Body of pancreas (tissue), 4 donors: ENCODE results near the gene MXI1. TPM values are rescaled to one million over a fixed set of nuclear protein-coding genes. Genes with fewer than 3 reads are reported as not detected.

Experiments used
- ATAC-seq: fragments of 150-250 bp; one replicate; pipeline ENCODE4 v1.9.1; 2016
- DNase-seq, 4 donors: peaks; one replicate each; pipeline ENCODE4 v3.0.0-alpha.2; 2019
- H3K27ac ChIP-seq, 4 donors: fragments of 200-600 bp; sonication (generic); 1 replicate in 3 of 4; 2 replicates in 1 of 4; pipeline versions ENCODE4 v1.5.1 to v1.6.1; 2016 to 2019; ENCODE audit warnings: mild to moderate bottlenecking in 1 of 4, mixed read lengths in 1 of 4, moderate library complexity in 1 of 4
- H3K27me3 ChIP-seq, 2 donors: fragments of 200-600 bp; sonication (generic); one replicate each; pipeline ENCODE4 v1.6.0; 2016; ENCODE audit warnings: mild to moderate bottlenecking in 1 of 2
- H3K36me3 ChIP-seq, 2 donors: fragments of 200-600 bp; sonication (generic); replicated peaks in 1 of 2; 2 replicates each; pipeline ENCODE4 v1.5.1; 2016; ENCODE audit warnings: low read depth in 2 of 2; ENCODE audit not compliant: insufficient read depth in 1 of 2
- H3K4me1 ChIP-seq: fragments of 200-600 bp; sonication (generic); one replicate; pipeline ENCODE4 v1.6.0; 2016
- H3K4me3 ChIP-seq, 2 donors: fragments of 200-600 bp; sonication (generic); 1 replicate in 1 of 2; 2 replicates in 1 of 2; pipeline ENCODE4 v1.5.1; 2016 to 2019
- H3K9me3 ChIP-seq, 3 donors: fragments of 200-600 bp; sonication (generic); 1 replicate in 2 of 3; 2 replicates in 1 of 3; pipeline ENCODE4 v1.5.1; 2016
- POLR2A ChIP-seq, 3 donors: fragments of 450-650 bp; IDR thresholded peaks; one replicate each; pipeline ENCODE4 v1.6.1; 2016; ENCODE audit warnings: antibody characterized with exemption in 3 of 3, mild to moderate bottlenecking in 2 of 3
- WGBS, 2 donors: methylation state at CpG; one replicate each; pipeline ENCODE4 v1.1.5; 2017; 5-methylcytosine and 5-hydroxymethylcytosine counted together
- intact Hi-C: fragments of 100-400 bp; cut with DNase I; formaldehyde crosslinking; loops from one replicate; pipeline ENCODE4 v1.15.1; 2023
- total RNA-seq, 2 donors: library from RNA; depleted of rRNA; stranded (reverse); fragments of >200 nt; gene quantifications; one replicate each; pipeline ENCODE4 v1.1.0, GENCODE V29; 2016
- TF ChIP-seq, protein P1 (sequence below), 7 experiments: fragments of 450-650 bp in 4 of 7; fragments of 200-600 bp in 3 of 7; sonication (generic) in 3 of 7; IDR thresholded peaks; one replicate each; pipeline ENCODE4 v1.5.1; 2016 to 2019; ENCODE audit warnings: antibody characterized with exemption in 7 of 7

Gene MXI1
- total RNA-seq, 2 donors from 2014 or later: 14.8 to 24.1 TPM

GRCh38 chr10:110168601-110169481 is 38.6 kb upstream of the MXI1 start:
- H3K27me3 ChIP-seq: no peaks in the 10 kb centered on the region
- no peaks in the 10 kb centered on the region for H3K9me3 ChIP-seq
- H3K4me1 ChIP-seq: peaks cover 14% of the 10 kb centered on the region
- DNase-seq (no peak), ATAC-seq (no peak)
- no peak overlapping the region for H3K4me3 ChIP-seq
- H3K36me3 ChIP-seq: no peaks in the 10 kb centered on the region
- TF ChIP-seq, protein P1, sequence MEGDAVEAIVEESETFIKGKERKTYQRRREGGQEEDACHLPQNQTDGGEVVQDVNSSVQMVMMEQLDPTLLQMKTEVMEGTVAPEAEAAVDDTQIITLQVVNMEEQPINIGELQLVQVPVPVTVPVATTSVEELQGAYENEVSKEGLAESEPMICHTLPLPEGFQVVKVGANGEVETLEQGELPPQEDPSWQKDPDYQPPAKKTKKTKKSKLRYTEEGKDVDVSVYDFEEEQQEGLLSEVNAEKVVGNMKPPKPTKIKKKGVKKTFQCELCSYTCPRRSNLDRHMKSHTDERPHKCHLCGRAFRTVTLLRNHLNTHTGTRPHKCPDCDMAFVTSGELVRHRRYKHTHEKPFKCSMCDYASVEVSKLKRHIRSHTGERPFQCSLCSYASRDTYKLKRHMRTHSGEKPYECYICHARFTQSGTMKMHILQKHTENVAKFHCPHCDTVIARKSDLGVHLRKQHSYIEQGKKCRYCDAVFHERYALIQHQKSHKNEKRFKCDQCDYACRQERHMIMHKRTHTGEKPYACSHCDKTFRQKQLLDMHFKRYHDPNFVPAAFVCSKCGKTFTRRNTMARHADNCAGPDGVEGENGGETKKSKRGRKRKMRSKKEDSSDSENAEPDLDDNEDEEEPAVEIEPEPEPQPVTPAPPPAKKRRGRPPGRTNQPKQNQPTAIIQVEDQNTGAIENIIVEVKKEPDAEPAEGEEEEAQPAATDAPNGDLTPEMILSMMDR (IDR thresholded peaks at IDR 0.05): no peak
- no peak for TF ChIP-seq POLR2A (IDR thresholded peaks at IDR 0.05)
- H3K27ac ChIP-seq: no peak overlapping the region
- 4 to 9% methylated on average over 8 to 10 of the region's 10 CpGs for WGBS, 2 donors
- intact Hi-C loops: no loop called here

DNA sequence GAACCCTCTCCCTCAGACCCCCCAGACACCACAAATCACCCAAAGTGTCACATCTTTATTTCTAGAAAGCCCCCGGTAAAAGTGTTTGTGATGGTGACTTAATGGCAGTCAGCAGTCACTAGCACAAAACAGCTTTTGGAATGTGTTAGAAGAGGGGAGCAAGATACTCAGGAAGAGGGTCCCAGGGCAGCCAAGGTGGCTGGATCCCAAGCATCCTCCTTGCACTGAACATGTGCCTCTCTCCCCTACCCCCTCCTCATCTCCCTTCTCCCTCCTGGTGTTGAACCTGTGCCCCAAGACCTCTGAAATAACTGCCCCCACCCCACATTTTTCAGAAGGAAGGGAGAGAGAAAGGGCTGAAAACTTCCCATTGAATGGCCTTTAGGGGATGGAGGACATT is 37.8 kb upstream of the MXI1 start:
- Histone ChIP-seq H3K4me3 (no peak overlapping the region), H3K27ac (no peak overlapping the region), H3K36me3 (no peaks in the 10 kb centered on the region), H3K4me1 (peaks cover 10% of the 10 kb centered on the region), H3K27me3 (no peaks in the 10 kb centered on the region), H3K9me3 (no peaks in the 10 kb centered on the region)
- intact Hi-C loops: no loop called here
- TF ChIP-seq, protein P1 (IDR thresholded peaks at IDR 0.05): no peak
- TF ChIP-seq POLR2A (IDR thresholded peaks at IDR 0.05): no peak
- ATAC-seq: no peak
- 38 to 60% methylated on average over 1 of the region's 1 CpG for WGBS, 2 donors
- DNase-seq: no peak

DNA sequence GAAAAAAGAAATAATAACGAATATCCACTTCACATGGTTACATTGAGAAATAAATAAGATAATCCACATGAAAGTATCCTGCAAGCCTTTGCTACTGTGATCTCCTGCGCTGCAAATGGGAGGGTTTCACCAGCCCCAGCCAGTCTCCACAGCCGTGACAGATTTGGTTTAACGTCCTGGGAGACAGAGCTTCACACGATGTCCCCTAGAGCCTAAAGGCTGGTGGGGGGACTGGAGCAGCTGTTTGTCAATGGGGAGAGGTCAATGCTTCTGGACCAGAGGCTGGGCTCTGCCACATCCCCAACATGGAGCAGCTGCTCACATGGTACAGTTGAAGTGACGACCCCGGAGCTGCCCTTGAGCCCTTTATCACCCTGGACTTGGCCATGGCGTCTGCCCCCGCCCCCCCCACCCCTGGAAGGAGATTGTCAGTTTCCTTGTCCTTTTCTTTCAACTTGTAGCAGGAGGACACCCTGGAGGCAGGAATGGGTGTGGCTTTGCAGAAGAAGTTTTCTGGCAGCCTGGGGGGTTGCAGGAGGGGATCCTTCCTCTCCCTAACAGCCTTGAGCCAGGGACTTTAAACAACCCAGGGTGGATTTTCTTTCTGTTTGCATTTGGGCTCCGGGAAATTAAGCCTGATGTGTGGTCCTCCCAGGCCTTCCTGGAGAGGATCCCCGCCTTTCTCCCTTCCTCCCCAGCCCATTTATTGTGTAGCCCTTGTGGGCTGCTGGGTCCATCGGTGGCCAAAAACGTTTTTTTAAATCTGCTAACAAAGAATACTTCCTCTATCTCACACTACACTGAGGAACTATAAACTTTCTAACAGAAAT is 37.0 kb upstream of the MXI1 start:
- H3K4me1 ChIP-seq: peaks cover 10% of the 10 kb centered on the region
- no peak overlapping the region for H3K4me3 ChIP-seq
- no peak overlapping the region for H3K27ac ChIP-seq
- H3K27me3 ChIP-seq: no peaks in the 10 kb centered on the region
- DNase-seq (no peak), ATAC-seq (no peak)
- H3K36me3 ChIP-seq: no peaks in the 10 kb centered on the region
- TF ChIP-seq POLR2A (IDR thresholded peaks at IDR 0.05): no peak
- intact Hi-C loops: no loop called here
- H3K9me3 ChIP-seq: no peaks in the 10 kb centered on the region
- WGBS, 2 donors: 14 to 16% methylated on average over 13 of the region's 13 CpGs

- no peak overlapping the region for H3K4me3 ChIP-seq
- WGBS, 2 donors: 55 to 66% methylated on average over 6 of the region's 6 CpGs
- TF ChIP-seq POLR2A (IDR thresholded peaks at IDR 0.05): no peak
- TF ChIP-seq, protein P1 (IDR thresholded peaks at IDR 0.05): no peak
- no peaks in the 10 kb centered on the region for H3K36me3 ChIP-seq
- no peaks in the 10 kb centered on the region for H3K27me3 ChIP-seq
- H3K27ac ChIP-seq: no peak overlapping the region
- no peak for DNase-seq
- intact Hi-C loops: no loop called here
- no peak for ATAC-seq
- H3K9me3 ChIP-seq: no peaks in the 10 kb centered on the region
- peaks cover 10% of the 10 kb centered on the region for H3K4me1 ChIP-seq
Measured at GRCh38 chr10:110171032-110171431, 36.4 kb upstream of the MXI1 start.

DNA sequence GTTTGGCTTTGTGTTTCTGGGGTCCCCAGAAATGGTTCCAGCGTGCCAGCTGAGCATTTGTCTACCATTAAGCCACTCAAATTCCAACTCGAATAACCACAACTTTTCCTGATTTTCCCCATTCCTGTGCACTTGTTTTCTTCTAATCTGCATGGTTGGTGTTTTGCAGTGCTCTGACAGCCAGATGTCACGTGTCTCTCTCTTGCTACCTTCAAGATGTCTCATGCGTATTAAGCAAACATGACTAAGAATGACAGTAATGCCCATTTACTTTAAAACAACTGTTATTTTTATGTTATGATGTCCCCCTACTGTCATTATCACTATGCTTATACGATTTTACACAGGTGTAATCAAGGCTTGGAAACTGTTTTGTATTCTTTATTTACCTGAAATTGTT is 35.2 kb upstream of the MXI1 start:
- Histone ChIP-seq H3K27ac (no peak overlapping the region), H3K36me3 (no peaks in the 10 kb centered on the region), H3K4me1 (peaks cover 10% of the 10 kb centered on the region), H3K4me3 (no peak overlapping the region), H3K27me3 (no peaks in the 10 kb centered on the region), H3K9me3 (no peaks in the 10 kb centered on the region)
- 62 to 70% methylated on average over 5 of the region's 5 CpGs for WGBS, 2 donors
- ATAC-seq (no peak), DNase-seq (no peak)
- intact Hi-C loops: no loop called here
- TF ChIP-seq, protein P1 (IDR thresholded peaks at IDR 0.05): no peak
- TF ChIP-seq POLR2A (IDR thresholded peaks at IDR 0.05): no peak
